Keratinocyte (primary cell): ENCODE results near the gene S100B. TPM values are rescaled to one million over a fixed set of nuclear protein-coding genes. Genes with fewer than 3 reads are reported as not detected.

Experiments used
- DNase-seq: peaks from one replicate; pipeline ENCODE4 v3.0.0-alpha.2; 2011; ENCODE audit warnings: low read depth, missing footprints, low spot score
- FAIRE-seq: peaks from 2 replicates; lab custom pipeline; 2011; peaks lifted over from hg19 to GRCh38; lab: Jason Lieb, UNC
- H2AFZ ChIP-seq: 2 replicates; pipeline ENCODE4 v1.6.0; 2012; ENCODE audit warnings: low read length, control low read depth, inconsistent platforms; ENCODE audit not compliant: control insufficient read depth
- H3K27ac ChIP-seq: 2 replicates; pipeline ENCODE4 v1.5.1; 2011; ENCODE audit warnings: low read length; ENCODE audit not compliant: control insufficient read depth, insufficient read depth
- H3K27me3 ChIP-seq: 3 replicates; pipeline ENCODE4 v1.6.0; 2011; ENCODE audit warnings: low read length; ENCODE audit not compliant: control insufficient read depth, insufficient read depth; ENCODE audit errors: extremely low read depth
- H3K36me3 ChIP-seq, 2 experiments: 2 replicates in 1 of 2; 3 replicates in 1 of 2; pipeline ENCODE4 v1.5.1; 2011; ENCODE audit warnings: low read length in 2 of 2, mild to moderate bottlenecking in 1 of 2; ENCODE audit not compliant: control insufficient read depth in 2 of 2, insufficient read depth in 2 of 2; ENCODE audit errors: extremely low read depth in 1 of 2
- H3K4me1 ChIP-seq: 3 replicates; pipeline ENCODE4 v1.5.1; 2011; ENCODE audit warnings: low read length; ENCODE audit not compliant: control insufficient read depth, insufficient read depth; ENCODE audit errors: extremely low read depth
- H3K4me2 ChIP-seq: 3 replicates; pipeline ENCODE4 v1.6.0; 2011; ENCODE audit warnings: low read depth, low read length; ENCODE audit not compliant: control insufficient read depth, insufficient read depth; ENCODE audit errors: extremely low read depth
- H3K4me3 ChIP-seq, 3 experiments: fragments of 200-600 bp in 1 of 3; sonication (generic) in 1 of 3; 2 replicates in 2 of 3; 3 replicates in 1 of 3; pipeline ENCODE4 v1.5.1; 2011 to 2016; ENCODE audit warnings: low read length in 3 of 3, mild to moderate bottlenecking in 3 of 3, control low read depth in 2 of 3, inconsistent platforms in 1 of 3, low read depth in 1 of 3, mixed read lengths in 1 of 3, mixed run types in 1 of 3, moderate library complexity in 1 of 3; ENCODE audit not compliant: control insufficient read depth in 2 of 3, insufficient read depth in 2 of 3; ENCODE audit errors: extremely low read depth in 1 of 3
- H3K79me2 ChIP-seq: 2 replicates; pipeline ENCODE4 v1.6.0; 2012; ENCODE audit warnings: low read length; ENCODE audit not compliant: control insufficient read depth, insufficient read depth
- H3K9ac ChIP-seq: 3 replicates; pipeline ENCODE4 v1.6.0; 2011; ENCODE audit warnings: low read length; ENCODE audit not compliant: control insufficient read depth, insufficient read depth; ENCODE audit errors: extremely low read depth
- H3K9me1 ChIP-seq: 3 replicates; pipeline ENCODE4 v1.6.0; 2011; ENCODE audit warnings: low read length; ENCODE audit not compliant: control insufficient read depth, insufficient read depth; ENCODE audit errors: extremely low read depth
- H3K9me3 ChIP-seq: 2 replicates; pipeline ENCODE4 v1.5.1; 2012; ENCODE audit warnings: low read depth, low read length; ENCODE audit not compliant: control insufficient read depth
- H4K20me1 ChIP-seq: 3 replicates; pipeline ENCODE4 v1.6.0; 2011; ENCODE audit warnings: low read length; ENCODE audit not compliant: control insufficient read depth, insufficient read depth; ENCODE audit errors: extremely low read depth
- CTCF ChIP-seq, 3 experiments: IDR thresholded peaks in 1 of 3; conservative IDR thresholded peaks in 1 of 3; optimal IDR thresholded peaks in 1 of 3; 2 replicates in 2 of 3; 3 replicates in 1 of 3; pipeline versions ENCODE3 to v1.5.1; 2011; ENCODE audit warnings: low read length in 3 of 3, mild to moderate bottlenecking in 3 of 3, moderate library complexity in 2 of 3, control low read depth in 1 of 3, inconsistent platforms in 1 of 3; ENCODE audit not compliant: insufficient read depth in 2 of 3; ENCODE audit errors: extremely low read depth in 1 of 3
- EZH2 ChIP-seq: IDR thresholded peaks from one replicate; pipeline ENCODE4 v1.6.1; 2012; ENCODE audit warnings: inconsistent platforms, mild to moderate bottlenecking, low read length, moderate library complexity
- dilution Hi-C: fragments of 300-500 bp; cut with MboI; formaldehyde crosslinking; loops from one replicate; pipeline ENCODE4 v1.7.0; 2020; ENCODE audit warnings: low sequenced_read_pairs; ENCODE audit not compliant: extremely low pct_ligation_motif_present
- polyA plus RNA-seq, 5 experiments: library from polyadenylated mRNA; depleted of rRNA in 3 of 5; stranded (reverse) in 3 of 5; stranded (forward) in 1 of 5; unstranded in 1 of 5; fragments of >200 nt; gene quantifications; 1 replicate in 1 of 5; 2 replicates in 3 of 5; 3 replicates in 1 of 5; pipeline versions ENCODE4 v1.2.1 to v1.2.3, GENCODE V29; 2011 to 2012; ENCODE audit warnings: missing spikeins in 2 of 5, low read depth in 1 of 5, low replicate concordance in 1 of 5

S100B gene
- polyA plus RNA-seq, 1 donor (not counting 4 experiments of a cell fraction or from before 2014, with no cell fraction given), result not detected

- DNase-seq (no peak), FAIRE-seq (no peak)
- H3K4me1 ChIP-seq, result no peaks in the 10 kb centered on the region
- H3K79me2 ChIP-seq, result no peaks in the 10 kb centered on the region
- H3K4me2 ChIP-seq, result no peak overlapping the region
- dilution Hi-C loops, result no loop called here
- no peaks in the 10 kb centered on the region for H3K36me3 ChIP-seq
- H4K20me1 ChIP-seq, result no peaks in the 10 kb centered on the region
- H3K9ac ChIP-seq, result no peak overlapping the region
- TF ChIP-seq CTCF (optimal IDR thresholded peaks at IDR 0.05 in 1 of 3, IDR thresholded peaks at IDR 0.05 in 1 of 3, conservative IDR thresholded peaks at IDR 0.05 in 1 of 3; ENCODE audit: extremely low read depth in 1 of 3, insufficient read depth in 2 of 3, low read length in 3 of 3) (no peak), EZH2 (no peak)
- H3K27me3 ChIP-seq, result peaks cover 14% of the 10 kb centered on the region
- no peaks in the 10 kb centered on the region for H3K9me1 ChIP-seq
- no peak overlapping the region for H3K4me3 ChIP-seq
- no peaks in the 10 kb centered on the region for H3K9me3 ChIP-seq
- H2AFZ ChIP-seq, result no peak overlapping the region
- no peak overlapping the region for H3K27ac ChIP-seq
These were observed 1.7 kb downstream of the S100B start for GRCh38 chr21:46603228-46603627.

- no peak overlapping the region for H3K4me3 ChIP-seq
- dilution Hi-C loops, result no loop called here
- no peak for FAIRE-seq
- no peaks in the 10 kb centered on the region for H3K9me1 ChIP-seq
- H3K4me1 ChIP-seq, result no peaks in the 10 kb centered on the region
- H3K79me2 ChIP-seq, result no peaks in the 10 kb centered on the region
- H3K27me3 ChIP-seq, result peaks cover 7% of the 10 kb centered on the region
- no peaks in the 10 kb centered on the region for H3K36me3 ChIP-seq
- TF ChIP-seq CTCF (optimal IDR thresholded peaks at IDR 0.05 in 1 of 3, IDR thresholded peaks at IDR 0.05 in 1 of 3, conservative IDR thresholded peaks at IDR 0.05 in 1 of 3; ENCODE audit: extremely low read depth in 1 of 3, insufficient read depth in 2 of 3, low read length in 3 of 3) (no peak), EZH2 (no peak)
- no peaks in the 10 kb centered on the region for H4K20me1 ChIP-seq
- H3K4me2 ChIP-seq, result no peak overlapping the region
- H3K9me3 ChIP-seq, result no peaks in the 10 kb centered on the region
- no peak overlapping the region for H3K27ac ChIP-seq
- no peak overlapping the region for H2AFZ ChIP-seq
- no peak for DNase-seq
- H3K9ac ChIP-seq, result no peak overlapping the region
These were observed 3.9 kb downstream of the S100B start for GRCh38 chr21:46600978-46601377.
